NCI-H2029 treated with DMSO at 0.1 percent for 48 hours (cell line): Measurements from ENCODE around the gene SYNGR4.

Experiments used
- DNase-seq: peaks from one replicate; lab custom pipeline; 2025; lab: John Stamatoyannopoulos, UW

Gene SYNGR4

DNA sequence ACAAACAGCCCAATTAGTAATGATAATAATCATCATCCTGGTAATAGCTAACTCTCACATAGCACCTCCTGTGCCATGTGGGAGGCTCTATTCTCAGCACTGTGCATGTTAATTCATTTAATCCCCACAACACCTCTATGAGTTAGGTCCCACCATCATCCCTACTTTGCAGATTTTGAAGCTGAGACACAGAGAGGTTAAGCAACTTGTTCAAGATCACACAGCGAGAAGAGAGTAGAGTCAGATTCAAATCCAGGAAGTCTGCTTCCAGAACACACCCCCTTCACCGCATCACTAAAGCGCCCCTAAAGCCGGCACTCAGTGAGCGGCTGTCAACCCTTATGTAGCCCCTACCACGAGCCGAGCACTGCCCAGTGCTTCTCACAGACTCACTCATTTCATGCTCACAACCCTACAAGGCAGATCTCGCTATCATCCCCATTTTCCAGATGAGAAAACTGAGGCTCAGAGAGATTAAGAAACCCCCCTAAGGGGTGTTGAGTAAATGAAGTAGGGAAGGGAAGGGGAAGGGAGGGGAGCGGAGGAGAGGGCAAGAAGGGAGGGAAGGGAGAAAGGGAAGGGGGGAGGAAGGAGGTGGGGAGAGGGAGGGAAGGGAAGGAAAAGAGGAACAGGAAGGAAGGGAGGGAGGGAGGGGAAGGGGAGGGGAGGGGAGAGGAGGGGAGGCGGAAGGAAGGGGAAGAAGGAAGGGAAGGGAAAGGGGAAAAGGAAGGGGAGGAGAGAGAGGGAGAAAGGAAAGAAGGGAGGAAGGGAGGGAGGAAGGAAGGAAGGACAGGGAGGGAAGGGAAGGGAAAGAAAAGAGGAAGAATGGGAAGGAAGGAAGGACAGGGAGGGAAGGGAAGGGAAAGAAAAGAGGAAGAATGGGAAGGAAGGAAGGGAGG is 22.4 kb upstream of the SYNGR4 start:
- no peak for DNase-seq

DNA sequence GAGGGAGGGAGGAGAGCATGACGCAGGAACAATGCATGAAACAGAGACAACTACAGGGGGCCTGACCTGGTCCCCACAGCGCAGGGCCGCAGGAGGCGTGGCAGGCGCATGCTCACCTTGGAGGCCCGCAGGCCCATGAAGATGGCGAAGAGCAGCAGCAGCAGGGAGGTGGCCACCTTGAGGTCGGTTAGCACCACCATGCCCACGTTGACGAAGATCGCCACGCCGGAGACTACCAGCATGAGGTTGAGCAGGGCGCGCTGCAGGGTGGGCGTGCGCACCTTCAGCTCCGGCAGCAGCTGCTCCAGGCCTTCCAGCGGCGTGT is 21.8 kb upstream of the SYNGR4 start:
- no peak for DNase-seq

DNA sequence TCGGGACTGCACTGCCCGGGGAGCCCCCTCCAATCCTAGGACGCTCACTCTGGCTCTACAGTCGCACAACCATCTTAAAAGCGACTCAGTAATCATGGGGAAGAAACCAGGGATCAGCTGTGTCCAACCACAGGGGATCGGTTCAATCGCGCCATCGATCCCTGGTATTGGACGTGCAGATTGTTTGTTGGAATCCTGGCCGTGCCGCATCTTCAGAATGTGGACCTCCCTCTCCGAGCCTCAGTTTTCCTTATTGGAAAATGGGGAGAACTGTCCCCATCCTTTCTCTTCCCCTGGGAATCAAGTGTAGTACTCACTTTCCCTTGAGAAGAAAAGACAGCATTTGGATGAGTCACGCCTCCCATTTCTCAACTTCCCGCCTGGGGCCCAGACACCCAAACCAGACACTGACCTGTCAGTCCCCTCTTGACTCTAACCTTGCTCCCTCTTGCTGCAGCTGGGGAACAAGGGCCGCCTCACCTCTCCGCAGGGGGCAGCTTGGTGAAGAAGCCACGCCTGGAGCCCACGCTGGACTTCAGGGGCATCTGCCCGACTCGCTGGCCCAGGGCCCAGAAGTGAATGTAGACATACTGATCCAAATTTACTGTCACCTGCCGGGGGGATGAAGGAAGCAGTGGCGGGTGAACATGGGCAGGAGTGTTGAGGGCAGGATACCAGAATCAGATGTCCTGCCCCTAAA is 21.2 kb upstream of the SYNGR4 start:
- no peak for DNase-seq

DNA sequence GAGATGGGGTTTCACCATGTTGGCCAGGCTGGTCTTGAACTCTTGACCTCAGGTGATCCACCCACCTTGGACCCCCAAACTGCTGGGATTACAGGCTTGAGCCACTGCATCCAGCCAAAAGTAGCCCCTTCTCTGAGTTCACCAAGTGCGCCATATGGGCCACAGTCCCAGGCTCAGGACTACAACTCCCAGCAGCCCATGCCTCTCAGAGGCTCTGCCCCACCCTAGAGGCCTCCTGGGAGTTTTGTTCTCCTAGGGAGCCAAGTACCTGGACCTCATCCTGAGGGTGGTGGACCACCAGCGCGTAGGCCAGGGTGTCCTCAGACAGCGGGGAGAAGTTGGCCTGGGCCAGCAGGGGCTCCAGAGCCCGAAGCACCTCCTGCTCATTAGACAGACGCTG is 19.3 kb upstream of the SYNGR4 start:
- no peak for DNase-seq

DNA sequence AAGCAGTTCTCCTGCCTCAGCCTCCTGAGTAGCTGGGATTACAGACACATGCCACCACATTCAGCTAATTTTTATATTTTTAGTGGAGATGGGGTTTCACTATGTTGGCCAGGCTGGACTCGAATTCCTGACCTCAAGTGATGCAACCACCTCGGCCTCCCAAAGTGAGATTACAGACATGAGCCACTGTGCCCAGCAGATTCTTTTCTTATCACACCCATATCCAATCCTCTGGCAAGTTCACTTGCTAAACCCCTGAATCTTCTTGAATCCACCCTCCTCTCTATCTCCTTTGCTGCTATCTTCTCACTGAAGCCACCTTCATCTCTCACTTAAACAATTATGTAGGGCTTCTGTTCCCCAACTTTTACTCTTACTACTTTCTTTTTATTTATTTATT is 18.0 kb upstream of the SYNGR4 start:
- DNase-seq = no peak

DNA sequence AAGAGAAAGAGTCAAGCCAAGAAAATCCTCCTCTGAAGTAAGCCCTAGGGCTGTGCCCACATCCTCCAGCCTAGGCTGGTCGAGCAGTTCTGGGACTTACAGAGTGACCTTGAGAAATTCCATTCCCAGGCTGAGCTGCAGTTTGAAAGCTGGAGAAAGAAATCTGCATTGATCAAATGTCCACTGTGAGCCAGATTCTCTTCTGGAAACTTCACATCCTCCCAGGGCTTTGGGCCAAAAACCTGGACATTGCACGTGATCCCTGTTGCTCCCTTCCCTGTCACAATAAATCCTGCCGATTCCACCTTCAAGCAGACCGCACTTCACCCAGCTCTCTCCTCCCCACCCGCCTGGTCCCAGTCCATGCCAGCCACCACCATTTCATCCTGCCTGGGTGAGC is 16.1 kb upstream of the SYNGR4 start:
- DNase-seq = no peak

DNA sequence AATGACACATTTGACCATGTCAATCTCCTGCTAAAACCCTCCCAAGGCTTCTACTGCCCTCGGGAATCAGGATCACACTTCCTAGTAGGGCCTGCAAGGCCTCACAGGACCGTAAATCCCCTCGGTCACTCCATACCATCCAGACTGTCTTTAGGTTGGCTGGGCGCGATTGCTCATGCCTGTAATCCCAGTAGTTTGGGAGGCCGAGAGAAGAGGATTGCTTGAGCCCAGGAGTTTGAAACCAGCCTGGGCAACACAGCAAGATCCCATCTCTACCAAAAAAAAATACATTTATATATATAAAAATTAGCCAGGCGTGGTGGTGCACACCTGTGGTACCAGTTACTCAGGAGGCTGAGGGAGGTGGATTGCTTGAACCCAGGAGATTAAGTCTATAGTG is 15.4 kb upstream of the SYNGR4 start:
- no peak for DNase-seq

DNA sequence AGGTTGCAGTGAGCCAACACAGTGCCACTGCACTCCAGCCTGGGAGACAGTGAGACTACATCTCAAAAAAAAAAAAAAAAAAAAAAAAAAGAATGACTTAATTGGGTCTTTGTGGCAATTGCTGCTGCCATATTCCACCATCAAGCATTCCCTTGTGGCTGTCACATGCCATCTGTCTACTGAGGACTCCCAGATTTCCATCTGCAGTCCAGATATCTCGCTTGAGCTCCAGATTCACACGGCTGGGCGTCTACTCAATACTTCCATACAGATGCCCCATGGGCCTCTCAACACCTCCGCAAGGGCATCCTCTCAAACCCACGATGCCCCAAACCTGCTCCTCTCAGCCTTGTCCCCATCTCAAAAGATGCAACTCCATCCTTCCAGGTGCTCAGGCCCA is 13.3 kb upstream of the SYNGR4 start:
- DNase-seq = no peak

DNA sequence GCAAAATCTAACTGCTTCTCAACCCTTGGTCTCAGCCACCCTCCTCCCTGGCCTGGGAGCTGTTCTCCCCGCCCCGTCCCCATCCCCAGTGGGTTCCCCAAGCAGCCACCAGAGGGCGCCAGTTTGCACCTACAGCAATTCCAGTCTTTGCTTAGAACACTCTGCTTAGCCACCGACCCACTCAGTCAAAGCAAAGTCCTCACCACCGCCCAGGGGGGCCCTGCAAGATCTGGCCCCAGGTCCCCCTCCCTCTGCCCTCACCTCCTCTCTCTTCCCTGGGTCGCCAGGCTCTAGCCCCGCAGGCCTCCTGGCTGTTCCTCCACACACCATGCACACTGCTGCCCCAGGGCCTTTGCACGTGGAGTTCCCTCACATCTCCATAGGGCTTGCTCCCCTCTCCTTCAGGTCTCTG is 12.8 kb upstream of the SYNGR4 start:
- DNase-seq = peak; percentile 7

DNA sequence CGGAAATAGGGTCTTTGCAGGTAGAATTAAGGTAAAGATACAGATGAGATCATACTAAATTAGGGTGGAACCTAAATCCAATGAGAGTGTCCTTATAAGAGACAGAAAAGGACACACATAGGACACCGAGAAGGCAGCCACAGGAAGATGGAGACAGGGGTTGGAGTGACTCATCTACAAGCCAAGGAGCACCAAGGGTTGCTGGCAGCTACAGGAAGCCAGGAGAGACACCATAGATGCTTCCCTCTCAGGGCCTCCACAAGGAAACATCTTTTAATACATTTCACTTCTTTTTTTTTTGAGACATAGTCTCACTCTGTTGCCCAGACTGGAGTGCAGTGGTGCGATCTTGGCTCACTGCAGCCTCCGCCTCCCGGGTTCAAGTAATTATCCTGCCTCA is 10.5 kb upstream of the SYNGR4 start:
- DNase-seq = no peak

DNA sequence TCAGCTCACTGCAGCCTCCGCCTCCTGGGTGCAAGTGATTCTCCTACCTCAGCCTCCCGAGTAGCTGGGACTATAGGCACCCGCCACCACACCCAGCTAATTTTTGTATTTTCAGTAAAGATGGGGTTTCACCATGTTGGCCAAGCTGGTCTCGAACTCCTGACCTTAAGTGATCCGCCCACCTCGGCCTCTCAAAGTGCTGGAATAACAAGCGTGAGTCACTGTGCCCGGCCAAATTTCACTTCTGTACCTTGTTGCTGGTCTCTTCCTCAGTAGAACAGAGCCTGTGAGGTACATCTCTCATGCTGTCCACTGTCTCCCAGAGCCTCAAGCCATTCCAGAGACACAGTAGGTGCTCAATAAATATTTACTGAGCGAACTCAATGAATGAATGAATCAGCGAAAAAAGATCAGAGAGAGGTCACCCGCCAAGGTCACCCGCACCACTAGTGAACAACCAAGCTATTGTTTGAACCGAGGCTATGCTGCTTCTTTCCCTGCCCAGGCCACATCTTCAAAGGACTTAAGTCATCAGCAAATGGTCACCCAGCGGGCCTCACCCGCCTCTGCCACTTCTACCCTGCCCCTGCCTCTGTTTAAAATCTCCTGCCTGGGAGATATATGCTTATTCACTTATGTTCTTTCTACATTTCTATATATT is 9.7 kb upstream of the SYNGR4 start:
- no peak for DNase-seq

DNA sequence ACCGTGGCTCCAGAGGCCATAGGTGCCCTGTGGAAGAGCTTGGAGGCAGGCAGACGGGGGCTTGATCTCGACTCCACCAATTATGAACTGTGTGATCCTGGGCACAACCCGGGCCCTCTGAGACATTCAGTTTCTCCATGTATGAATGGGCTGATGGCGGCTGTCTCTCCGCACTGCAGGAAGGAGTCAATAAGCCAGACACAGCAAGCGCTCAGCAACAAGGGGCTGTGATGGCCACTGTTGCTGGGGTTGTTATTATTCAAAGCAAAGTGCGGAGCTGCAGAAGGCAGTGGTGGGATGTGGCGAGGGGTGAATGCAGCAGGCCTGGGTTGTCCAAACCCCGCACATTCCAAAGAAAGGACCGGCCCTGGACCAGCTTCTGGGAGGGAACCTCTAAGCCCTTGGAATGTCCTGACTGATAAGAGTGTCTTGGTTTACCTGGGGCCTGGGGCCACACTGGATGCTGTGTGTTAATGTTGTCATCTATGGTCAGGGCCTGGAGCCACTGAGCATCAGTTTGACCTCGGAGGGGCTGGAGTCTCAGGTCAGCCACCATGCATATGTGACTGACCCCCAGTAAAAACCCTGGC is 8.7 kb upstream of the SYNGR4 start:
- DNase-seq = no peak

DNA sequence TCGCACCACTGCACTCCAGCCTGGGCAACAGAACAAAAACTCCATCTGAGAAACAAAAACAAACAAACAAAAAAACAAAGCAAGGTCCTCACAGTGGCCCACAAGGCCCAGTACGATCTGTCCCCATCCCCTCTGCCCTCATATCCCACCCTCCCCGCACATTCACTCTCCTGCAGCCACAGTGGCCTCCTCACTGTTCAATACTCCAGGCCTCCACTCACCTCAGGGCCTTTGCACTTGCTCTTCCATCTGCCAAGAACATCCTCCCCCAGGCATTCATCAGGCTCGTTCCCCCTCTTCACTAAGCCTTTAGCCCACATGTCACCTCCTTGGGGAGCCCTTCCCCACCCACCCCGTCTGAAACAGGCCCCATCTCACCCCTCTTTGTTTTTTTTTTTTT is 5.0 kb upstream of the SYNGR4 start:
- no peak for DNase-seq

DNA sequence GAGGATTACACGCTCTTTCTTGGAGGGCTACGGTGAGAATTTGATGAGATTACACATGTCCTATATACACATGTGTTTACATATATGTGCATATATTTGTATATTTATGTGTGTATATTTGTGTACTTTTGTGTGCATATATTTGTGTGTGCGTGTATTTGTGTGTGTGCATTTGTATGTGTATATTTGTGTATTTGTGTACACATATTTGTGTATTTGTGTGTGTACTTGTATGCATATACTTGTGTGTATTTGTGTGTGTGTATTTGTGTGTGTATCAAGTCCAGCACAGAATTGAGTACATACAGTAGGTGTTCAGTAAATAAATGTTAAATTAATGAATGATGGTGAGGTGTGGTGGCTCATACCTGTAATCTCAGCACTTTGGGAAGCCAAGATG is 2.3 kb upstream of the SYNGR4 start:
- no peak for DNase-seq

DNA sequence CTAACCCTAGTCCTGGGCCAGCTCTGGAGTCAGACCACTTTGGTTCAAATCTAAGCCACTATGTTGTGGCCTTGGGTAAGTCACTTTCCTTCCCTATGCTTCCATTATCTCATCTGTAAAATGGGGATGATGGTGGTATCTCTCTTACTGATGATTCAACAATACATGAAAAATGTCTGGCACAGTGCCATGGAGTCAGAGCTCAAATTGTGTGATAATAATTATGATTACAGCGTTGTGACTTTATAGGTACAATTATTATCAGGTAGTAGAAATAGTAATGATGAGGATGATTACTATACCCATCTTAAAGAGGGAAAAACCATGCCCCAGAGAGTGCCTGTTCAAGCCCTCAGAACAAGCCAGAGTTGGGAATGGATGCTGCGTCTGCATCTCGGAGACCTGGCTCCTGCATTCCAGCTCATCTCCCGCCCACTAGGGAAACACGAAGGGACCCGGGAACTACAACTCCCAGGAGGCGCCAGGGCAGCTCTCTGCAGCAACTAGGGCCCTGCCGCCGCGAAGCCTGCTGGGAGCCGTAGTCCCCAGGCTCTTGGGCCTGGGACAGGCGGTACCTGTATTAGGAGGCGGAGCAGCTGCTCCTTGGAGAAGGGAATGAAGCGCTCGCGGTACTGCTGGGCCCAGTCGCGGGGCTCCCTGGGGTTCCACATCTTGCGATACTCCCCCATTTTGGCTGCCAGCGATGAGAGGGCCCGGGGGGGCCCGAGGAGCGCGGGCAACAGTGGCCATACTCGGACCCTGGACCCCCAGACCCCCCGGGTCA is 1.3 kb upstream of the SYNGR4 start:
- peak; percentile 85 for DNase-seq

DNA sequence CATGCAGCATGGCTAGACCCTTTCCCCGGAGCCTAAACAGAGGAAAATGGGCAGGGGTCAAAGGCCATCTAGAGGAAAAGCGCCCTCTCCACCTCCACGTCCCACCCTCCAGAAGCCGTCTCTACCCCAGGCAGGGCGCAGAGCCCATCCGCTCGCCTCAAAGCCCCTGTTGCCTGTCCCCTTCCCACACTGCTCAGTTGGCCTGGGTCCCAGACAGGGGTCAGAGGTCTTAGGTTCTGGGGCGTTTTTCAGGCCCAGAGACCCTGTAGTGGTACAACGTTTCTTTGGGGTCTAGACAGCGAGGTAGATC is 712 bp upstream of the SYNGR4 start:
- DNase-seq = peak; percentile 70

DNA sequence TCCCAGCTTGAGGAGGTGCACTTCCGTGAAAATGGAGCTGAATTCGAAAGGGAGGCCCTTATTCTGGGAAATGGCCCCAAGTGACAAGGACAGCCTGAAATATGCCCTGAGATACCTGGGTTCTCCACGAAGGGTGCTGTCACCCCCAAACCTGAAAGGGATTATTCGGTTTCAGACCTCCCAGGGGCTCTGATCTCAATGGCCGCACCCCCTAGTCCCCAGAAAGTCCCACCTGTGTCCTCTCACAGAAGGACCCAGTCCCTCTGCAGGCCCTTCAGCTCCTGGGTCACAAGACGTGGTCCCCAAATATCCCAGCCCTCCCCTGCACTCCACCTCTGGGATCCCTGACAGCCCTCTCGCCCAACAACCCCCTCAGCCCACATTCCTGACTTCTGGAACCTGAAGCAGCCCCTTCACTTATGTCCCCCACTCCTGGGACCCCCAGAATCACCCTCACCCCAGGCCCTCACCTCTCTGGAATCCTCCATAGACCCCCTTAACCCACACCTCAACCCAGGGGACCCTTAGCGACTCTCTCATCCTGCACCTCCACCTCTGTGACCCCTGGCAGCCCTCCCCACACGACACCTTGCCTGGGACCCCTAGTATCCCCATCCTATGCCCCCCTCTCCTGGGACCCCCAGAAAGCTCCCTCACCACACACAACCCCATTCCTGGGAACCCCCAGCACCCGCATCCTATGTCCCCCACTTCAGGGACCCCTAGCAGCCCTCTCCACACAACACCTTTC is 606 bp downstream of the SYNGR4 start:
- no peak for DNase-seq

DNA sequence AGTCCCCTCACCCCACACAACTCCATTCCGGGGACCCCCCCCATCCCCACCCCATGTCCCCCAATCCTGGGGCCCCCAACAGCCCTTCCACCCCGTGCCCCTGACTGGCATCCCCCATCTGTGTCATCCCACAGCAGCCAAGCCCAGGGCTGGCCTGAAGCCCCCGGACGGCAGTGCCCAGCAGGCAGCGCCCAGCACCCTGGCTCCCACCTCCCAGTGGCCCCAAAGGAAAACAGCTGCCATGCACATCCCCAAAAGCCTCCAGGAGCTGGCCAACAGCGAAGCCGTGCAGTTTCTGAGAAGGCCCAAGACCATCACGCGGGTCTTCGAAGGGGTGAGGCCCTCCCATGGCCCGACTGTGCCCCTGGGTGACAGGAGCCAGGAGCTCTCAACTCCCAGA is 1.4 kb downstream of the SYNGR4 start:
- DNase-seq = no peak

DNA sequence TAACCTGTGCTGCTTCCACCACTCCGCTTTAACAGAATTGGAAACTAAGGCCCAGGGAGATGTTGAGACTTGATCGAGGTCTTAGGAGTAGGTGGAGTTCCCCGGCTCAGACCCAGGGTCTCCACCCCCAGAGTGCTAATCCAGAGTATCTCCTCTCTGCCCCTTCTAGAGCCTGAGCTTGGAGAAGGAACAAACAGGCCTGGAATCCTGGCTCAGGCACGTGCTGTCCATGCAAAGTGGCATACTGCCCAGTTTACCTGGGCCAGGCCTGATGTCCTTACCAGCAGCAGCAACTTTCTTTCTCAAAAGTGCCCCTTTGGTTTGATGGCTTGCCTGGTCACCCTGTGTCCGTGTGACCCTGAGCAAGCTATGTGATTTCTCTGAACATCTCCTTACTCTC is 3.7 kb downstream of the SYNGR4 start:
- DNase-seq = no peak

DNA sequence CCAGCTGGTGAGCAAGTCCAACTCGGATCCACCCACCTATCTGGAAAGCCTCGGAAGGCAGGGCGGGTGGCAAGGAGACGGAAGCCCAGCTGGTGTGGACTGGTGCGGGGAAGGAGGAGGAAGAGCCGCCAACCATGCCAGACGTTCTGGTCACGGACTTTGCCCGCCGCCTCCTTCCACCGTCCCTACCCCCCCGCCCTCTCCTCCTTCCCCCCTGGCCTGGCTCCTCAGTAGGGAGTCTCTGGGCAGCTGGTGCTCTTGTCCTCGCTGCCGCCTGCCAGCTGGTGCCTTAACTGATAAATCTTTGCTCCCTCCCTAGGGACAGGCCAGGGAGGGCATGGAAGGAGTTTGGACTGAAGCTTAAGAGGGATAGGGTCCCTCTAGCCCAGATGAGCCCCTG is 4.8 kb downstream of the SYNGR4 start:
- DNase-seq = no peak

DNA sequence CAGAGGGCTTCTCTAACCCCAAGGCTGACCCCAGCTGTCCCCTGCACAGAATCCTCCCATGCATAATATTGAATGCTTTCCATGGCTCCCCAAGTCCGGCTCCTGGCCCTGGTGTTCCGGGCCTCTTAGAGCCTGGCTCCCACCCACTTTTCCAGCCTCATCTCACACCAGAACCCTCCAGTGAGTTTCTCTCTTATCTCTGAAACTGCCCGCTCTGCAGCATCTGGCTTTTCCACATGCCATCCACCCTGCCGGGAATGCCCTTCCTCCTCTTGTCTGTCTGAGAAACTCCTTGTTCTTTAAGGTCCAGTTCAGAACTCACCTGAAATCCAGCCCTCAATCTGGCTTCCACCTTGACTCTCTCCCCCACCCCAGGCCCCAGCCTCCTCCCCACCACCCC is 6.8 kb downstream of the SYNGR4 start:
- DNase-seq = no peak

DNA sequence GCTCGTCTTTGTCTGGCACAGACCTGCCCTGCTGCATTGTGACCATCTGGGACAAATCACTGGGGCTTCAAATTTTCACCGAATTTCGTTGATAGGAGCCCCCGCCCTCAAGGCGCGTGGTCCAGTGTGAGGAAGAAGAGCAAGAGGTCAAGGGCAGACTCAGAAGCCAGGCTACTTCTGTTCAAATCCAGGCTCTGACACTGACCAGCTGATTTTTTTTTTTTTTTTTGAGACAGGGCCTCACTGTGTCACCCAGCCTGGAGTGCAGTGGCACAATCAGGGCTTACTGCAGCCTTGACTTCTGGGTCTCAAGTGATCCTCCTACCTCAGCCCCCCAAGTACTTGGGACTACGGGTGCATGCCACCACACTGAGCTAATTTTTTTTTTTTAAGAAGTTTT is 7.2 kb downstream of the SYNGR4 start:
- no peak for DNase-seq
